ENCODE data around the gene CERS6. TPM values are rescaled to one million over a fixed set of nuclear protein-coding genes. Genes with fewer than 3 reads are reported as not detected.
A peak's percentile ranks its signal among the peaks of the same experiment; 100 is the strongest.

Gene CERS6
- total RNA-seq, 4 donors from 2014 or later: 45.0 to 61.2 (median 56.4) TPM

- no peaks in the 10 kb centered on the region for H3K27me3 ChIP-seq
- no peak overlapping the region for H3K4me3 ChIP-seq
- peaks cover 5 to 76% (median 18%) of the 10 kb centered on the region in 3 donors for H3K4me1 ChIP-seq
- WGBS, 2 donors (ENCODE audit: low coverage in 1 of 2): 20 to 48% methylated on average over 2 to 4 of the region's 4 CpGs
- TF ChIP-seq POLR2AphosphoS5 (IDR thresholded peaks at IDR 0.05) (no peak), CTCF (IDR thresholded peaks at IDR 0.05) (no peak), POLR2A (IDR thresholded peaks at IDR 0.05) (no peak), EP300 (IDR thresholded peaks at IDR 0.05) (no peak)
- no peaks in the 10 kb centered on the region for H3K9me3 ChIP-seq
- H3K36me3 ChIP-seq: no peaks in the 10 kb centered on the region
- peak overlapping the region; percentile 31 to 68 (median 62) for H3K27ac ChIP-seq
- ATAC-seq: no peak
Measured at GRCh38 chr2:168567836-168568235, 111.8 kb downstream of the CERS6 start.

GRCh38 chr2:168568476-168569267 is 112.6 kb downstream of the CERS6 start:
- WGBS, 2 donors (ENCODE audit: low coverage in 1 of 2): 43 to 62% methylated on average over 4 to 6 of the region's 6 CpGs
- Histone ChIP-seq H3K4me1 (peaks cover 5 to 84% (median 18%) of the 10 kb centered on the region in 3 donors), H3K36me3 (no peaks in the 10 kb centered on the region), H3K4me3 (no peak overlapping the region), H3K9me3 (no peaks in the 10 kb centered on the region), H3K27me3 (no peaks in the 10 kb centered on the region), H3K27ac (peak overlapping the region; percentile 67 to 81 (median 72))
- TF ChIP-seq POLR2A (IDR thresholded peaks at IDR 0.05) (no peak), POLR2AphosphoS5 (IDR thresholded peaks at IDR 0.05) (peak; percentile 70)
- ATAC-seq: peak; percentile 66

- Histone ChIP-seq H3K4me3 (no peak overlapping the region), H3K36me3 (no peaks in the 10 kb centered on the region), H3K4me1 (peaks cover 5 to 70% (median 13%) of the 10 kb centered on the region in 3 donors), H3K27me3 (no peaks in the 10 kb centered on the region), H3K9me3 (no peaks in the 10 kb centered on the region), H3K27ac (no peak overlapping the region)
- no peak for ATAC-seq
- 56 to 79% methylated on average over 1 to 5 of the region's 5 CpGs for WGBS, 2 donors (ENCODE audit: low coverage in 1 of 2)
- TF ChIP-seq EP300 (IDR thresholded peaks at IDR 0.05): no peak
- TF ChIP-seq POLR2A (IDR thresholded peaks at IDR 0.05): no peak
- no peak for TF ChIP-seq POLR2AphosphoS5 (IDR thresholded peaks at IDR 0.05)
- TF ChIP-seq CTCF (IDR thresholded peaks at IDR 0.05): no peak
Measured at GRCh38 chr2:168571061-168571460, 115.0 kb downstream of the CERS6 start.

- TF ChIP-seq POLR2A (IDR thresholded peaks at IDR 0.05) (no peak), EP300 (IDR thresholded peaks at IDR 0.05) (no peak), CTCF (IDR thresholded peaks at IDR 0.05) (no peak), POLR2AphosphoS5 (IDR thresholded peaks at IDR 0.05) (no peak)
- Histone ChIP-seq H3K4me3 (no peak overlapping the region), H3K27me3 (no peaks in the 10 kb centered on the region), H3K27ac (no peak overlapping the region), H3K4me1 (peaks cover 3 to 48% (median 5%) of the 10 kb centered on the region in 3 donors), H3K36me3 (no peaks in the 10 kb centered on the region), H3K9me3 (no peaks in the 10 kb centered on the region)
- 100% methylated on average over 1 of the region's 1 CpG; no CpG with 5 or more reads in 1 of the 2 donors for WGBS, 2 donors (ENCODE audit: low coverage in 1 of 2)
- ATAC-seq: no peak
Measured at GRCh38 chr2:168573128-168573903, 117.2 kb downstream of the CERS6 start.

GRCh38 chr2:168574856-168575630 is 119.0 kb downstream of the CERS6 start:
- Histone ChIP-seq H3K36me3 (no peaks in the 10 kb centered on the region), H3K27me3 (no peaks in the 10 kb centered on the region), H3K27ac (no peak overlapping the region), H3K4me3 (no peak overlapping the region), H3K9me3 (no peaks in the 10 kb centered on the region), H3K4me1 (peaks cover 0 to 30% (median 5%) of the 10 kb centered on the region in 3 donors)
- TF ChIP-seq EP300 (IDR thresholded peaks at IDR 0.05): no peak
- no peak for TF ChIP-seq POLR2A (IDR thresholded peaks at IDR 0.05)
- TF ChIP-seq POLR2AphosphoS5 (IDR thresholded peaks at IDR 0.05): no peak
- no peak for ATAC-seq
- WGBS, 2 donors (ENCODE audit: low coverage in 1 of 2): 67 to 87% methylated on average over 1 to 4 of the region's 4 CpGs
